Measurements from ENCODE around the gene C1orf21. TPM values are rescaled to one million over a fixed set of nuclear protein-coding genes. Genes with fewer than 3 reads are reported as not detected.

C1orf21 gene
- polyA plus RNA-seq, 1 of the 3 experiments (the other 2 are of a cell fraction): 4.8 TPM

DNA sequence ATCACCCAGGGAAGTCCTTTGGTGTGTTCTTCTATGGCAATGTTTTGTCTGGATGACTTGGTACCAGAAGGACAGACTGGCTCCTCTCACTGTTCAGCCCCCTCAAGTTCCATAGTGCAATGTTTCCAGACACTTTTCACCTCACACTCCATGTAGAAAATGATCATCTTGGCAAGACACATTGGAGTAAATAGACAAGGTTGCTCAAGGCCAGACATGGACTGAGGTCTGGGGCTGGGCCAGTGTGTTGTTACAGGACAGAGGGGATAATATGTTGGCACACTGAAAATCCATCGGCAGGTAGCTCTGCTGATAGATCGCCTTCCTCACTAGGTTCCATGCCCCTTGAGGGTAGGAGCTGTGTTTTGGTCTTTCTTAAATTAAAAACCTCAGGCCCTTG, 51.5 kb downstream of the C1orf21 start:
- Histone ChIP-seq H3F3A (replicated peaks; ENCODE audit: insufficient read depth) (no peaks in the 10 kb centered on the region), H3K79me2 (ENCODE audit: insufficient read depth) (no peaks in the 10 kb centered on the region), H3K9me2 (no peaks in the 10 kb centered on the region), H3K36me3 (replicated peaks in 1 of 2; ENCODE audit: control insufficient read depth in 1 of 2, insufficient read depth in 2 of 2, low read length in 1 of 2) (no peaks in the 10 kb centered on the region), H3K27me3 (ENCODE audit: insufficient read depth) (no peaks in the 10 kb centered on the region), H3K4me1 (ENCODE audit: control insufficient read depth in 1 of 2, insufficient read depth in 2 of 2, low read depth in 1 of 2, low read length in 1 of 2) (peaks cover 0 to 7% of the 10 kb centered on the region in 2 experiments; a peak in 1 of 4 replicates), H3K4me3 (ENCODE audit: low read depth in 2 of 2, low read length in 1 of 2) (no peak overlapping the region), H3K27ac (ENCODE audit: low read depth in 2 of 2, low read length in 1 of 2) (no peak overlapping the region), H2AFZ (ENCODE audit: low read depth) (no peak overlapping the region), H4K20me1 (ENCODE audit: insufficient read depth) (no peaks in the 10 kb centered on the region), H3K9me3 (no peaks in the 10 kb centered on the region), H3K9ac (no peak overlapping the region), H3K4me2 (no peak overlapping the region)
- POLR2A ChIA-PET: no interaction called here
- DNase-seq: no peak
- WGBS (ENCODE audit: low lambda C conversion rate): 100% methylated on average over 2 of the region's 2 CpGs
- CTCF ChIA-PET: no interaction called here
- TF ChIP-seq FOXJ3 (CRISPR knock-in tag; IDR thresholded peaks at IDR 0.05) (no peak), MEF2A (IDR thresholded peaks at IDR 0.05; ENCODE audit: borderline replicate concordance, low read depth) (no peak), MXI1 (IDR thresholded peaks at IDR 0.05; ENCODE audit: low read depth, low read length) (no peak), TAF1 (IDR thresholded peaks at IDR 0.05; ENCODE audit: borderline replicate concordance, low read depth, low read length) (no peak), TEAD4 (IDR thresholded peaks at IDR 0.05; ENCODE audit: borderline replicate concordance, insufficient read depth) (no peak), RXRA (IDR thresholded peaks at IDR 0.05; ENCODE audit: borderline replicate concordance, low read depth) (no peak), CHD2 (IDR thresholded peaks at IDR 0.05; ENCODE audit: low read length, partially characterized antibody) (no peak), GATA2 (CRISPR knock-in tag; IDR thresholded peaks at IDR 0.05) (no peak), EP300 (IDR thresholded peaks at IDR 0.05; ENCODE audit: borderline replicate concordance in 1 of 2, low read depth in 1 of 2, low read length in 1 of 2) (no peak), EZH2phosphoT487 (IDR thresholded peaks at IDR 0.05; ENCODE audit: borderline replicate concordance, low read depth) (no peak), NRF1 (IDR thresholded peaks at IDR 0.05; ENCODE audit: low read depth, low read length) (no peak), GABPA (IDR thresholded peaks at IDR 0.05; ENCODE audit: low read depth) (no peak), SMC3 (IDR thresholded peaks at IDR 0.05; ENCODE audit: low read depth, low read length) (no peak)
- TF ChIP-seq, protein P1, sequence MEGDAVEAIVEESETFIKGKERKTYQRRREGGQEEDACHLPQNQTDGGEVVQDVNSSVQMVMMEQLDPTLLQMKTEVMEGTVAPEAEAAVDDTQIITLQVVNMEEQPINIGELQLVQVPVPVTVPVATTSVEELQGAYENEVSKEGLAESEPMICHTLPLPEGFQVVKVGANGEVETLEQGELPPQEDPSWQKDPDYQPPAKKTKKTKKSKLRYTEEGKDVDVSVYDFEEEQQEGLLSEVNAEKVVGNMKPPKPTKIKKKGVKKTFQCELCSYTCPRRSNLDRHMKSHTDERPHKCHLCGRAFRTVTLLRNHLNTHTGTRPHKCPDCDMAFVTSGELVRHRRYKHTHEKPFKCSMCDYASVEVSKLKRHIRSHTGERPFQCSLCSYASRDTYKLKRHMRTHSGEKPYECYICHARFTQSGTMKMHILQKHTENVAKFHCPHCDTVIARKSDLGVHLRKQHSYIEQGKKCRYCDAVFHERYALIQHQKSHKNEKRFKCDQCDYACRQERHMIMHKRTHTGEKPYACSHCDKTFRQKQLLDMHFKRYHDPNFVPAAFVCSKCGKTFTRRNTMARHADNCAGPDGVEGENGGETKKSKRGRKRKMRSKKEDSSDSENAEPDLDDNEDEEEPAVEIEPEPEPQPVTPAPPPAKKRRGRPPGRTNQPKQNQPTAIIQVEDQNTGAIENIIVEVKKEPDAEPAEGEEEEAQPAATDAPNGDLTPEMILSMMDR (IDR thresholded peaks at IDR 0.05): no peak
- TF ChIP-seq, protein P2, sequence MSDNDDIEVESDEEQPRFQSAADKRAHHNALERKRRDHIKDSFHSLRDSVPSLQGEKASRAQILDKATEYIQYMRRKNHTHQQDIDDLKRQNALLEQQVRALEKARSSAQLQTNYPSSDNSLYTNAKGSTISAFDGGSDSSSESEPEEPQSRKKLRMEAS (IDR thresholded peaks at IDR 0.05; ENCODE audit: low read depth): no peak
- TF ChIP-seq, protein P3, sequence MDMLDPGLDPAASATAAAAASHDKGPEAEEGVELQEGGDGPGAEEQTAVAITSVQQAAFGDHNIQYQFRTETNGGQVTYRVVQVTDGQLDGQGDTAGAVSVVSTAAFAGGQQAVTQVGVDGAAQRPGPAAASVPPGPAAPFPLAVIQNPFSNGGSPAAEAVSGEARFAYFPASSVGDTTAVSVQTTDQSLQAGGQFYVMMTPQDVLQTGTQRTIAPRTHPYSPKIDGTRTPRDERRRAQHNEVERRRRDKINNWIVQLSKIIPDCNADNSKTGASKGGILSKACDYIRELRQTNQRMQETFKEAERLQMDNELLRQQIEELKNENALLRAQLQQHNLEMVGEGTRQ (IDR thresholded peaks at IDR 0.05; ENCODE audit: borderline replicate concordance, low read depth, low read length): no peak

Measured in SK-N-SH (cell line).